A673 (cell line): Measurements from ENCODE around the gene BRCC3.

ENCODE experiments used
- EZH2 ChIP-seq: fragments of 200-600 bp; sonication (generic); IDR thresholded peaks from 2 replicates; pipeline ENCODE4 v1.6.1; 2017; ENCODE audit warnings: borderline replicate concordance, low read depth, mild to moderate bottlenecking, mixed read lengths, antibody characterized with exemption, low read length; ENCODE audit not compliant: poor library complexity, severe bottlenecking
- TF ChIP-seq, protein P1 (sequence below): fragments of 300-800, 200-600 bp; sonication (generic); conservative IDR thresholded peaks from 2 replicates; pipeline ENCODE4 v1.5.1; 2017; ENCODE audit warnings: low read depth, mild to moderate bottlenecking, antibody characterized with exemption, low read length, moderate library complexity, mixed read lengths

DNA sequence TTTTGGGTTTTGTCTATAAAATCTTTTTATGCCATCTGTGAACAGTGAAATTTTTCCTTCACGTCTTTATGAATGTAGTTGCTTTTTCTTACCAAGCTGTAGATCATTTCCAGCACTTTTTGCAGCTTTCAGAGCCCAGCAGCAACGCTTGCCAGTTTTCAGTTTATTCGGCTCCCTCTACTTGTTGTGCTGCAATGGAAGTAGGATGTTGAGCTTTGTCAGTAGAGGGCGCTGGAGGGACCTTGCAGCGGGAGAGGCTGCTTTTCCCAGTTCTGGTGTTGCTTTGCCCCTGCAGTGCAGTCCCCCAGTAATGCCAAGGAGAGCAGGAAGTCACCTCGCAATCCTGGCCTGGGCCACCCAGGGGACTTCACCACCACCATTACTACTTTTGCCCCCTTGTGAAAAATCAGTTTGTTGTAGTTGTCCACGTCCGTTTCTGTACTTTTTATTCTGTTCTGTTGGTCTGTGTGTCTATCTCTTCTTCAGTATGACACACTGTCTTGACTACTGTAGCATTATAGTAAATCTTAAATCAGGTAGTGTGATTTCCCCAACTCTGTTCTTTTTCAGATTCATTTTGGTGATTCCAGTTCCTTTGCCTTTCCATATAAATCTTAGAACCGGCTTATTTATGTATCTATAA lies 22.2 kb upstream of the BRCC3 start:
- TF ChIP-seq, protein P1, sequence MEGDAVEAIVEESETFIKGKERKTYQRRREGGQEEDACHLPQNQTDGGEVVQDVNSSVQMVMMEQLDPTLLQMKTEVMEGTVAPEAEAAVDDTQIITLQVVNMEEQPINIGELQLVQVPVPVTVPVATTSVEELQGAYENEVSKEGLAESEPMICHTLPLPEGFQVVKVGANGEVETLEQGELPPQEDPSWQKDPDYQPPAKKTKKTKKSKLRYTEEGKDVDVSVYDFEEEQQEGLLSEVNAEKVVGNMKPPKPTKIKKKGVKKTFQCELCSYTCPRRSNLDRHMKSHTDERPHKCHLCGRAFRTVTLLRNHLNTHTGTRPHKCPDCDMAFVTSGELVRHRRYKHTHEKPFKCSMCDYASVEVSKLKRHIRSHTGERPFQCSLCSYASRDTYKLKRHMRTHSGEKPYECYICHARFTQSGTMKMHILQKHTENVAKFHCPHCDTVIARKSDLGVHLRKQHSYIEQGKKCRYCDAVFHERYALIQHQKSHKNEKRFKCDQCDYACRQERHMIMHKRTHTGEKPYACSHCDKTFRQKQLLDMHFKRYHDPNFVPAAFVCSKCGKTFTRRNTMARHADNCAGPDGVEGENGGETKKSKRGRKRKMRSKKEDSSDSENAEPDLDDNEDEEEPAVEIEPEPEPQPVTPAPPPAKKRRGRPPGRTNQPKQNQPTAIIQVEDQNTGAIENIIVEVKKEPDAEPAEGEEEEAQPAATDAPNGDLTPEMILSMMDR, result peak; percentile 79
- no peak for TF ChIP-seq EZH2
